ENCODE measurements around the gene KLC1.

KLC1 gene

GRCh38 chr14:103613517-103613916 lies 15.5 kb upstream of the KLC1 start:
- no peak for DNase-seq (ENCODE audit: low read depth)
- no peak for TF ChIP-seq CTCF (IDR thresholded peaks at IDR 0.05; ENCODE audit: low read depth, low read length, missing control alignments)
- no peak overlapping the region for H3K4me3 ChIP-seq (ENCODE audit: low read depth, low read length)

- DNase-seq (ENCODE audit: low read depth), result no peak
- no peak overlapping the region for H3K4me3 ChIP-seq (ENCODE audit: low read depth, low read length)
- no peak for TF ChIP-seq CTCF (IDR thresholded peaks at IDR 0.05; ENCODE audit: low read depth, low read length, missing control alignments)
These were observed 12.2 kb upstream of the KLC1 start for GRCh38 chr14:103616635-103617300.

- no peak overlapping the region for H3K4me3 ChIP-seq (ENCODE audit: low read depth, low read length)
- DNase-seq (ENCODE audit: low read depth), result no peak
- TF ChIP-seq CTCF (IDR thresholded peaks at IDR 0.05; ENCODE audit: low read depth, low read length, missing control alignments), result no peak
These were observed 10.0 kb upstream of the KLC1 start for GRCh38 chr14:103619057-103619456.

GRCh38 chr14:103621860-103622259 lies 7.2 kb upstream of the KLC1 start:
- no peak for TF ChIP-seq CTCF (IDR thresholded peaks at IDR 0.05; ENCODE audit: low read depth, low read length, missing control alignments)
- DNase-seq (ENCODE audit: low read depth), result no peak
- no peak overlapping the region; the same call in 1 of the 2 replicates for H3K4me3 ChIP-seq (ENCODE audit: low read depth, low read length)

GRCh38 chr14:103623308-103623707 lies 5.7 kb upstream of the KLC1 start:
- no peak overlapping the region for H3K4me3 ChIP-seq (ENCODE audit: low read depth, low read length)
- DNase-seq (ENCODE audit: low read depth), result no peak
- TF ChIP-seq CTCF (IDR thresholded peaks at IDR 0.05; ENCODE audit: low read depth, low read length, missing control alignments), result no peak

- no peak overlapping the region for H3K4me3 ChIP-seq (ENCODE audit: low read depth, low read length)
- no peak for DNase-seq (ENCODE audit: low read depth)
- no peak for TF ChIP-seq CTCF (IDR thresholded peaks at IDR 0.05; ENCODE audit: low read depth, low read length, missing control alignments)
These were observed 5.0 kb upstream of the KLC1 start for GRCh38 chr14:103623883-103624482.

- no peak for TF ChIP-seq CTCF (IDR thresholded peaks at IDR 0.05; ENCODE audit: low read depth, low read length, missing control alignments)
- no peak overlapping the region; the same call in 1 of the 2 replicates for H3K4me3 ChIP-seq (ENCODE audit: low read depth, low read length)
- DNase-seq (ENCODE audit: low read depth), result no peak
These were observed 4.2 kb upstream of the KLC1 start for GRCh38 chr14:103624860-103625259.

Measured in GM12864 (cell line).